HTERT RPE-1 (cell line): ENCODE data around the gene PSEN1.

Experiments used
- in situ Hi-C: fragments of 300-500 bp; cut with MboI; formaldehyde crosslinking; loops from 4 replicates; pipeline ENCODE4 v1.14.3; 2020; ENCODE audit warnings: low sequenced_read_pairs

Gene PSEN1

GRCh38 chr14:73251516-73252215 is 115.4 kb downstream of the PSEN1 start:
- in situ Hi-C loops, result no loop called here

DNA sequence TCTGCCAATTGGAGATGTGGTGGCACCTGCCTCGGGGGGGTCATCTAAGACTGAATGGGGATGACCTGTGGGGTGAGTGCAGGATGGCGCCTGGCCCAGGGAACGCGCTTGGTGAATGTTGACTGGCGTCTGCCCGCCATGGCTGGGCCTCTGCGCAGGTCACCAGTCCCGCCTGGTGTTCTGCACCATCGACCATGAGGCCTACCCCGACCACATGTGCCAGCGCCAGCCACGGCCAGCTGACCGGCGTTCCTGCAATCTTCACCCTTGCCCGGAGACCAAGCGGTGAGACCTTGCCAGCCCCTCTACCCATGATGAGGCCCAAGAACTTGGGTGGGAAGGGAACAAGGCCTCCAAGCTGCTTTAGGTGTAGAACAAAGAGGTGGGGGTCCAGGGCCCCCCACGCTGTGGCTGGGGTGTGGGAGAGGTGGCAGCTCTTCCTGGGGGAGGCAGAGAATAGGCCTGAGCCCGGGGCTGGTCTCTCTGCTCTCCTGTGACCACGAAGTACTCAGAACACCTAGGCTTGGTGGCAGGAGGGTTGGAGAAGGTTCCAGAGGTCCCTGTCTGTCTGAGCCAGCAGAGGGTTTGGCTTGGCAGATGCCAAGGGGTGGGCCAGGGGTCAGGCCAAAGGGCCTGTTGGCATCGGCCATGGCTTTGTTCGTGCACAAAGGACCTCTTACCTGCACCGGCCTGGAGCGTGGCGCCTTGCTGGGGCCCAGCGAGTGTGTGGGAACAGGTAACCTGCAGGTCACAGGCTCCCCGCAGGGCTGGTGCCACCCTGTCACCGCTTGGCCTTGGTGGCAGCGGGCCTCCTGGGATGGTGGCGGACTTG is 116.4 kb downstream of the PSEN1 start:
- in situ Hi-C loops, result no loop called here

- in situ Hi-C loops, result no loop called here
Measured at GRCh38 chr14:73253323-73253610, 117.0 kb downstream of the PSEN1 start.

GRCh38 chr14:73253721-73254120 is 117.4 kb downstream of the PSEN1 start:
- in situ Hi-C loops, result no loop called here

GRCh38 chr14:73254247-73255004 is 118.1 kb downstream of the PSEN1 start:
- in situ Hi-C loops, result no loop called here

DNA sequence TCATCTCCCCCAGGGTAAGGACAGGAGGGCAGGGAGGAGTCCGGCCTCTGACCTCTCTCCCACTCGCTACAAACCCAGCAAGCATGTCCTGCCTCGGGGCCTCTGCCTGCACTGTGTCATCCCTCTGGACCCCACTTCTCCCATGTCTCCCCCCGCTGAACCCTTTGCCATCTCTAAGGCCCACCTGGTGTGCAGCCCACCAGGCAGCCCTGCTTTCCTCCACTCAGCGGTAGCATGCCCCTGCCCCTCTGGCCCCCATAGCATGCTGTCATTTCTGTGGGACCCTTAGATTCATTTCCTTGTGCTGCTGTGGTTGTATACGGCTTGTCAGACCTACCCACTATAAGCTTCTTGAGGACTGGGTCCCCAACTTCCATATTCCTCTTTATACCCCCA is 118.7 kb downstream of the PSEN1 start:
- in situ Hi-C loops, result no loop called here

GRCh38 chr14:73255693-73256225 is 119.5 kb downstream of the PSEN1 start:
- in situ Hi-C loops, result no loop called here

- in situ Hi-C loops, result no loop called here
Measured at GRCh38 chr14:73258076-73258475, 121.8 kb downstream of the PSEN1 start.

GRCh38 chr14:73258845-73259611 is 122.7 kb downstream of the PSEN1 start:
- in situ Hi-C loops, result no loop called here

GRCh38 chr14:73259837-73260236 is 123.5 kb downstream of the PSEN1 start:
- in situ Hi-C loops, result no loop called here

- in situ Hi-C loops, result no loop called here
Measured at GRCh38 chr14:73260574-73260973, 124.3 kb downstream of the PSEN1 start.

DNA sequence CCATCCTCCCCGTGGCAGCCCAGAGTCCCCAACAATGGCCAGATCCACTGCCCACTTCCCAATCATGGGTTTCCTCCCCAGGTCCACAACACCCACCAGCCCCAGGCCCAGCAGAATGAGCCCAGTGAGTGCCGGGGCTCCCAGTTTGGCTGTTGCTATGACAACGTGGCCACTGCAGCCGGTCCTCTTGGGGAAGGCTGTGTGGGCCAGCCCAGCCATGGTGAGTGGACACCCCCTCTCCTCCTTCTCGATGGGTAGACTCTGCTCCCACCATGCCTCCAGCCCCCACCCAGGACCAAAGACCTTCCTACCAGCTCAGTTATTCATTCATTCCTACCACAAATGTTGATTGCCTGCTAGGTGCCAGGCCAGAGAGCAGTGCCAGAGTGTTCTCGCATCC is 124.8 kb downstream of the PSEN1 start:
- in situ Hi-C loops, result no loop called here

DNA sequence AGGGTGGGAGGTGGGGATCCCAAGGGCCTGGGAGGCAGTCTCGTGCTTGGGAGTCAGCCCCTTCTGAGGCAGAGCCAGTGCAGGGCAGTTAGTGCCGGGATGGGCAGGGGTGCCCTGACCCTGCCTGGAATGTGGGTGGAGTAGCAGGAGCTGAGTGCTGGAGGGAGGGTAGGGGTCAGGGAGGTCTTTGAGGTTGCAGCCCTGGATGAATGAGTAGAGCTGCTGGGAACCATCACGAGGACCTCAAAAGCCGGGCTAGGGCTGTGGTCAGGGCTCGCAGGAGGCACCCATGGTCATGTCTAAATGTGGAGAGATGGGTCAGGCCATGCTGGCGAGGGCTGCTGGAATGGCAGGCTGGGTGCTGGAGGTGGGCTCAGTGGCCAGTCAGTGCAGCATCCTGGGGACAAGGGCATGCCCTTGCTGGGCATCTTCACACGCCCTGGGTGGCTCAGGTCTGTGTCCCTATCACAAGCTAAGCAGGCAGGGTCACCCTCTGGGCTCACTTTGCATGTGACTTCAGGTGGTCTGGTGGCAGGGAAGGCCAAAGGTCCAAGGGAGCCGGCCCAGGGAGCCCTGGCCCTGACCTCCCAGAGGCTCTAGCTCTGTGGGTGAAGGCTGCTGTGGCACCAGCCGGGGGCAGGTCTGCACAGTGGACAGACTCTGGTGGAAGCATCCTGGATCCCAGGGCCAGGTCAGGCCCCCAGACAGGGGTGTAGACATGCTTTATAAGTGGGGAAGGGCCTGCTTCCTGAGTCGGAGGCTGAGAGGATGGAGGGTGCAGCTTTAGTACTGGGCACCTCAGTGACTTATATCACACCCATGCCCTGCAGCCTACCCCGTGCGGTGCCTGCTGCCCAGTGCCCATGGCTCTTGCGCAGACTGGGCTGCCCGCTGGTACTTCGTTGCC is 125.5 kb downstream of the PSEN1 start:
- in situ Hi-C loops, result no loop called here

DNA sequence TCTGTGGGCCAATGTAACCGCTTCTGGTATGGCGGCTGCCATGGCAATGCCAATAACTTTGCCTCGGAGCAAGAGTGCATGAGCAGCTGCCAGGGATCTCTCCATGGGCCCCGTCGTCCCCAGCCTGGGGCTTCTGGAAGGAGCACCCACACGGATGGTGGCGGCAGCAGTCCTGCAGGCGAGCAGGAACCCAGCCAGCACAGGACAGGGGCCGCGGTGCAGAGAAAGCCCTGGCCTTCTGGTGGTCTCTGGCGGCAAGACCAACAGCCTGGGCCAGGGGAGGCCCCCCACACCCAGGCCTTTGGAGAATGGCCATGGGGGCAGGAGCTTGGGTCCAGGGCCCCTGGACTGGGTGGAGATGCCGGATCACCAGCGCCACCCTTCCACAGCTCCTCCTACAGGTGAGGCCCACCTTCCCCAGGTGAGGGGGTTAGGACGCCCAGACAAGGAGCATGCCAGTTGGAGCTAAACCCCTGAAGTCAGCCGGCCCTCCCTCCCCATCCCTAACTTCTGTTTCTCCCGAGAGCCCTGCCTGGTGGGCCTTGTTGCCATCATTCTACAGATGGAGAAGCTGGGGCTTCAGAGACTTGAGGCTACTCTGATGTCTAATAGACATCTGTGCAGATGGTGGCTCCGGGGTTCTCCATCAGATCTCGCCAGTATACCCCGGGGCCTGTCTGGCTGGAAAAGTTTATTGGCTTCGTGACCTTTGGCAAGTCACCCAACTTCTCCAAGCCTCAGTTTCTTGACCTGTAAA is 126.3 kb downstream of the PSEN1 start:
- in situ Hi-C loops, result no loop called here

GRCh38 chr14:73263606-73264005 is 127.3 kb downstream of the PSEN1 start:
- in situ Hi-C loops, result no loop called here

DNA sequence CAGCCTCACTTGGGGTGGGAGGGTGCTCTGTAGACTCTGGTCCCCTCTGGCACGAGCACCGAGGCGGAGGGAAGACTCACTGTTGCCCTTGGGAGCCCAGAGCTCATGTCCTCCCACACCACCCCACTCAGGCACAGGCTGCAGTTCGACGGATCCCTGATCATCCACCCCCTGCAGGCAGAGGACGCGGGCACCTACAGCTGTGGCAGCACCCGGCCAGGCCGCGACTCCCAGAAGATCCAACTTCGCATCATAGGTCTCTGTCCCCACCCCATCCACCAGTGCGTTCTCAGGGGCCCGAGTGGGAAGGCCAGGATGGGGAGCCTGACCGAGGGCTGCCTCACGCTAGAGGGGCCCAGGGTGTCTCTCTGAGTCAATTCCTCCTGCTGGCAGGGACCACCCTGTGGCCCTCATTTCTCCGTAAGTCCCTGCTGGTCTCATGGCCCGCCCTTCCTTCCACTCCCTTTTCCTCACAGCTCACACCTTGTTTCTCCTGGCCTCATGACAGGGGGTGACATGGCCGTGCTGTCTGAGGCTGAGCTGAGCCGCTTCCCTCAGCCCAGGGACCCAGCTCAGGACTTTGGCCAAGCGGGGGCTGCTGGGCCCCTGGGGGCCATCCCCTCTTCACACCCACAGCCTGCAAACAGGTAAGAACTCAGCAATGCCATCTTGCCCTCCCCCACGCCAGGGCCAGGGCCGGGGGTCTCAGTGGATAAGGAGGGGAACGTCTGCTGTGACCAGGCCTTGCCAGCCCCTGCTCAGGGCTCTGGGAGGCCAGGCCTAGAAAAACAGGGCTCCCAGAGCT is 128.0 kb downstream of the PSEN1 start:
- in situ Hi-C loops, result no loop called here

DNA sequence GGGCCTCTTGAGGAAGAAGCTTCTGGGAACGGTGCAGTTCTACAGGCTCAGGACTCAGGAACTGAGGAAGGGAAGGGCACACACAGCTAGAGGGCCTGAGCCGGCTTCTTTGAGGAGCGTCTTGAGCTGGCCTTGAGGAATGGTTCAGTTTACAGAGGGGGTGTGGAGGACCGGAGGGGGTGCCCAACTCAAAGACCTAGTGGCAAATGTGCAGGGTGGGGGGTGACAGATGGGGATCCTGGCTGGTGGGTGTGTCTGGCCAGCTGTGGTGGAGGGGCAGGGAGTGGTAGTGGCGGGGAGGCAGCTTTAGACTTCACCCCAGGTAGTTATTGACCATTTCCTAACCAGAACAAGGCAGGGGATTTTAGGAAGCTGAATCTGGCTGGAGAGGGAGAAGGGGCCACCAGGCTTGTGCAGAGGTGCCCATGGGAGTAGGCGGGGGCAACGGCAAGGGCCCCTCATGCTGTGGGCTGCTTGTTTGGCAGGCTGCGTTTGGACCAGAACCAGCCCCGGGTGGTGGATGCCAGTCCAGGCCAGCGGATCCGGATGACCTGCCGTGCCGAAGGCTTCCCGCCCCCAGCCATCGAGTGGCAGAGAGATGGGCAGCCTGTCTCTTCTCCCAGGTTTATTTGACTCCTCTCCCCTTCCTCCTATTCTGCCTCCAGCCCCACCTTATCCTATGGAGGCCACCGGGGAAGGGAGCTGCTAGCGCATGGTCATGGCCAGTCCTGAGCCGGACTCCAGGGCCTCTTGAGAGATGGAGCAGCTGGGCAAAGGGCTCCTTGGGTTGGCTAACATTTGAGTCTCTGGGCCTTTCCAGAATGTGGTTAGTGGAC is 128.8 kb downstream of the PSEN1 start:
- in situ Hi-C loops, result no loop called here

GRCh38 chr14:73265721-73266046 is 129.4 kb downstream of the PSEN1 start:
- in situ Hi-C loops, result no loop called here
